Effector CD8-positive, alpha-beta T cell (primary cell): ENCODE results near the gene ACP1.

Experiments used
- DNase-seq: peaks from one replicate; lab custom pipeline; 2025; lab: John Stamatoyannopoulos, UW

Gene ACP1

DNA sequence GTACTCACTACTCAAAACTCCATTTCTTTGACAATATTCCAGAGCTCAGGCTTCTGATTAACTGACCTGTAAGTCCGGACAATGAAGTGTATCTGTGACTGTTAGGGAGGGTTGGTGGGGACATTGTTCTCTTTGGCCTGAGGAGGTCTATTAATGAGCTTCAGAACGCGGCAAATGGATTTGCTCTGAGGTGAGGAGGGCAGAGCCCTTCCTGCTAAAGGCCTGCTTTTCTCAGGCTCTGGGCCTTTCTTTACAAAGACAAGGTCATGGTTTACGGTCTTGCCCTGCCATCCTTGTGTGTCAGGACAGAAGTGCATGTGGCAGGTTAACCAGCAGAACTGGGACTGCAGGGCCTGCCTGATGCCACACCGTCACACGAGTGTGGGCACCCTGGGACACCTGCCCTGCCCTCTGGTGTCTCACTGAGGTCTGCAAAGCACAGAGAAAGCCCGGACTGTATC is 15.9 kb downstream of the ACP1 start:
- no peak for DNase-seq

DNA sequence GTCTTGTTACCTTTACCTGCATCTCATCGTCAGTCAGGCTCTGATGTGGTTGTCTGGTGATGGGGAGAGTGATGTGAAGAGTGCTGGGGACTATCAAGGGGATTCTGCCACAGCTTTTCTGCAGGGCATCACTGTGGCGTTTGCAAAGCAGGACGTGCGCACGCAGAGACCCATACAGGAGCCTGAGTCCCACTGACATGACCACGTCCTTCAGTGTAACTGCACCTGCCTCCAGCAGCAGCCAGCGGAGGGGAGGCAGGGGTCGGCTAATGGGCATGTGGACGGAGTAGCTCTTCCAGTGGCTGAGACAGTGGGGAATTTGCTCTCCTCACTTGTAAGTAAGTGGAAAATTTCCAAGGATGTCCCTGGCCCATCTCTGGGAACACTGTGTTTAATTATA is 16.6 kb downstream of the ACP1 start:
- DNase-seq = no peak

DNA sequence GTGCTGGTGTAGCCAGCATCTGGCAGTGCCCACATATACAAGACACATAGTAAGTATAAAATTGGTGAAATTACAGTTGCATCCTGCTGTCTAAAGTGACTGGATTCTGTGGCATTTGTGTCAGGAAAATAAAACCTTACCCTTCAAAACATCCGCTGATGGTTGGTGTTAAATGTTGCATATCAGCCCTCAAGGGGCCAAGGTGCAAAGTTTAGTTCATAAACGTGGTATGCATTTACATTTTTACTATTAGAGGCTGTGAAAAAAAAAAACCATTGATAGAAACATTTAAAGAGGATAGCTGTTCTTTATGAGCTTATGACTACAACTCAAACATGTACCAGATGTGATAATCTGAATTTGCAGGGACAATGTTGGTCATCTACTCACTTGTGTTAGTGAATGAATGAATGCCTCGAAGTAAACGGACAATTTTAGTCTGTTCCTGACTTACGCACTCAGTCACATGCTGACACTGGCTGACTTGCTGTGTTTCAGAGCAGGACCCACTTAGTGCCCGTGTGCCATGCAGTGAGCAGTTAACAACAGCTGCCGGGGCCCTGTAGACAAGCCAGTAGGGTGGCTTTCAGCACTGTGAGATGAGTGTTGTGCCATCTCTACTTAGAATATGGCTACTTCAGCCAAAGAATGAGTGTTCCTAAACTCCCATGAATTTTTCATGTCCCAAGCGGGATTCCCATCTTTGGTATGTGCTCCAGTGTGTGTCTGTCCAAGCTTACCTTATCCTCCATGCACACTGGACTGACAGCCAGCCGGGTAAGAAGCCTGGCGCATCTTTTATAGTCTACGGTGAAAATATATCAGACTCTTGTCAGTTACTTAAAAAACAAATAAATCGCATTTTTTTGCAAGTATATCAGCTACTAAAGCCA is 17.9 kb downstream of the ACP1 start:
- DNase-seq = no peak

DNA sequence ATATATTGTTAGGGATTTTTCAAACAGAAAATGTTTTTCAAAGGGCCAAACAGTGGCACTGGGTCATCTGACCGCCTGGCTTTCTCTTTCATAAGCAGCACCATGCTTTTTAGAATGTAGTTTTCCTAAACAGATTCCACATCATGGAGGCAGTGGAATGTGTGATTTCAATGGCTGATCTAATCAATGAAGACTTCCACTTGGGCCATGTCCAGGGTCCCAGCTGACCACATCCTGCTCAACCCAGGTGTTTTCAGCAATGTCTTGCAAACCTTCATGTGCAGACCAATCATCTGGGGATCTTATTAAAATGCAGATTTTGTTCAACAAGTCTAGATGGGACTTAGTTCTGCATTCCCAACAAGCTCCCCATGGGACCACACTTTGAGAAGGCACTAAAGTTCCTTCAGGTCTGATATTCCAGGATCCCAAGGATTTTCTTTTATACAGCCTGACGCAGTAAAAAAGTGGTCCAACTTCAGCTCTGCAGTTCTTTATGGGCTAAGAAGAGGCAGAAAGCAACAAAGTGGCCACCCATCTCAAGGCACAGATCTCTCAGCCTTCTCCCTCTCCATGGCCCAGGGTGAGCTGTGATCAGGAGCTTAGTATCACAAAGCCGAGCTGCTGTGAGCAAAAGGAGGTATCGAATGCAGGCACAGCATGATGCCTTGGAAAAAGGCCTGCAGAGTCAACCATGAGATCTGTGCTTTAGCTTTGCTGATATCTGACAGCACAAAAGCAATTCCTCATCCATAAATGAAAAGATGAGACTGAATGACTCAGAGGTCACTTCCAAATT is 19.4 kb downstream of the ACP1 start:
- no peak for DNase-seq

DNA sequence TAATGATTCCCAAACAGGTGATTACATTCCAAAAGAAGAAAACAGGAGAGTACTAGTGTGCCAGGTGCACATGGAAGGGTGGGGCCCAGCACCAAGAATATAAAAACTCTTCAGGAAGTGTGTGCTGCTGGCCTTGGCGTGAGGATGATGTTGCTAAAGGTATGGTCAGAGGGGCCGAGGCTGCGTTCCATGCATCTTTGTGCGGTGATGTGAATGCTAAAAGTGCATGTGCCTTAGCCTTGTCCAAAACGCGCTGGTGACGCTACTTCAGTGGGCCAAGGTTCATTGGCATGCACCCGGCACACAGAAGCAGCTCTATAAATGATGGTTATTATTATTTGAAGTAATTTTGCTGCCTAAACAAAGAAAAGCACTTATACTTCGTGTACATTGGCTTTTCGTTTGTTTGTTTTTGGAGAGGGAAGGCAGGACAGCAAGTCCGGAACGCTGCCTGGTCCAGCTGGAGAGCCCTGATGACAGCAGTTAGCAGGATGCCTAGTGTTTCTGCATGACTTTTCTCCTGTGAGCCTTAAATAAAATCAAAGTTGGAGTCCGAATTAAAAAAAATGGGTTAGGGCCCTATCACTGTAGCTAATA is 20.2 kb downstream of the ACP1 start:
- no peak for DNase-seq

DNA sequence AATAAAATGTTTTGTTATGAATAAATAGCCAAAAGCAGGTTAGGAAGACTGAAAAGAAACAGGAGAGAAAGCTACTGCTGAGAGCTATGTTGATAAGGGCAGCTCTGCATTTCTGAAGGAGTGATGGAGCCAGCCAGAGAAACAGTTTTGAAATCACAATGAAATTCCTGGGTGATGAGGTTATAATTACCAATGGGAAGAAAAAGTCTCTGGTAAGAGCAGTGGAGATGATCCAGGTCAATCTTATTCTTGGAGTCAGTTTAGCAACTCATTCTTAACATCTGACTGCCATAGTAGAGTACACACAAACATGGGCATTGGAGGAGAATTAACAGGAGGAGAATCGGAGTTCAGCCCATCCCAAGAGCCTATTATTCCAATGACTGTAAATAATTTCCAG is 20.8 kb downstream of the ACP1 start:
- DNase-seq = no peak

DNA sequence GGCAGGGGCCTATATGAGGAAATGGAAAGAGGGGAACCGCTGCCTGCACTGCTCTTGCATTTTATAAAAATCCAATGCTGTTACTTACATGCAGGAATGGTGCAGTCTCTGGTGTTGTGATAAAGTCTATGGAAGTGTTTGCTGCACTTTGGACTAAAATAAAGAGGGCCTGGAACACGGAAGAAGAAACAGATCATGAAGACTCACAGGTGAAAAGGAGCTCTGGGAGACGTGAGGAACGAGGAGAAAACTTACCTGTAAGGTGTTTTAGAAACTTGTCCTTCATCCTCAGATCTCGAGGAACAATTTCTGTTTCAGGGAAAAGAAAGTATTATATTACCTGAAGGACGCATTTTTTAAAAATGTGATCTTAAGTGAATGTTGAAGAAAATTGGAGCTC is 21.3 kb downstream of the ACP1 start:
- no peak for DNase-seq

DNA sequence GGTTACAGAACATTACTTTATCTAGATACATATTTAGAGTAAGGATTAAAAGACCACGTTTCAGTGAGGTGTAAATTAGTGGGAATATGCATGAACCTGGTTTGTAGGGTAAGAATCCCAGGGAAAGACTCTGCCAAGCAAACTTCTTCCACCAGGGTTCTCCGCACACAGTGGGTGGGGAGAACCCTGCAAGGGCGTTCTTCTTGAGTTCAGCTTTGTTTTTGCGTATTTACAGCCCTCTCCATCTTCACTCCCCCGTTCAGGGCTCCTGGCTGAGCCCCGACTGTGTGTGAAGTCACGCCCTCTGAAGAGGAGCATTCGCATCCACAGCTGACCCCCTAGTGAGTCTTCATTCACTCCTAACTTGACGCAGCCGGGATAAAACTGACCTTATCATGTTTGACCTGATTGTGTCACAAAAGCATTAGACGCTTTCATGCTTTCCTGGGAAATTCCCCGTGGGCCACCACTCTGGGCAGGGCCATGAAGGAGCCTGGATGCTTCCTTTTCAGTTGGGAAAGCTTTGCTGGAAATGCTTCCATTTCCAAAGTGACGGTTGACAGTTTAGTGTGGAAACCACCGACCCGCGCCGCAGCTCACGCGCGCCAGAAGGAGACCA is 22.1 kb downstream of the ACP1 start:
- no peak for DNase-seq

DNA sequence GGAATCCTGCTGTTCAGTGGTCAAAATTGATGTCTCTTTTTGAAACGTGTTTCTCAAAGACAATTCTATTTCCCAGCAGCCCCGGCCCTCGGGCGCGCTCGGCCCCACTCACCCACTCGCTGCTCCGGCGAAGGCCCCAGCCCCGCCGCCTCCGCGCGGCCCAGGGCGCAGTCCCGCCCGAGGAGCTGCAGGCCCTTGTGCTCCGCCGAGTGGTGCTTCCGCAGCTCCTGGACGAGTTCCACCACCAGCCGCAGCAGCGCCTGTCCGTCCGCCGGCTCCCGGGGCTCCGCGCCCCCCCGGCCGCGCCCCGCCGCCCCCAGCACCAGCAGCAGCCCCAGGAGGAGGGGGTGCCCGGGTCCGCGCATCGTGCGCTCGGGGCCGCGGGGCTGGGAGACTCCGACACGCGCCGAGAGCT is 22.7 kb downstream of the ACP1 start:
- no peak for DNase-seq

DNA sequence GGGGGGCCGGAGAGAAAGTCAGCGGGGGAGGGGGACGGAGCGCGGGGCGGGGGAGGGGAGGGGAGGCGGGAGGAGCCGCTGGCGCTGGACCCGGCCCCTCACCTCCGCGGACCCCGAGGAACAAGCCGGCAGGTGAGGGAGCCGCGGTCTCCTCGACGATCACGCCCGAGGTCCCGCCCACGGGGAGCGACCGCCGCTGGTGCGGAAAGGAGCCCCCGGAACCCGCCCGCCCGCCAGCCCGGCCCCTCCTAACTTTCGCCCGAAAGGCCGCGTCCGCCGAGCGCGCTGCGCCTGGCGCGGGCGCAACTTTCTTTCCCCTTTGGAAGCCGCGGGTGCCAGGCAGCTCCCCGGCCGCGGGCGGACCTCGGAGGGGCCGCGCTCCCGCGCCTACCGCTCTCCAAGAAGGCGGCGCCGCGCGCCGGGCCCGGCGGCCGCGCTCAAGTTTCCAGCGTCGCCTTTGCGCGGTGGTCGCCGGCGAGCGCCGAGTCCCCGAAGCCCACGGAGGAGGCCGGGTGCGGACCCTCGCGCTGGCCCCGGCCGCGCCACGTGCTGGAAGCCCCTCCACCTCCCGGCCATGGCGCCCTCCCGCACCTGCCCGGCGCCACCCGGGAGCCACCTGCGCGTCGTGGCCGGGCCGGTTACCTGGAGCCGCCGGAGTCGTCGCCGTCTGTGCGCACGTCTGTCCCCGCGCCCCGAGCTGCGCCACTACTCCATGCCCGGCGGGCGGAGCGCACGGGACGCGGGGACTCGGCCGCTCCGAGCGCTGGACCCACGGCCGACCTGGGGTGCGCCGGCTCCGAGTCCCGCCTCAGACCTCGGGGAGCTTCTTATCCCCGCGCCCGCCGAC is 23.4 kb downstream of the ACP1 start, which contains the start of gene ALKAL2:
TSS of gene ALKAL2 (minus strand) at position 181 of the 847 bp plus-strand sequence. CDS start 256 bp downstream, outside the sequence.
- DNase-seq = no peak

DNA sequence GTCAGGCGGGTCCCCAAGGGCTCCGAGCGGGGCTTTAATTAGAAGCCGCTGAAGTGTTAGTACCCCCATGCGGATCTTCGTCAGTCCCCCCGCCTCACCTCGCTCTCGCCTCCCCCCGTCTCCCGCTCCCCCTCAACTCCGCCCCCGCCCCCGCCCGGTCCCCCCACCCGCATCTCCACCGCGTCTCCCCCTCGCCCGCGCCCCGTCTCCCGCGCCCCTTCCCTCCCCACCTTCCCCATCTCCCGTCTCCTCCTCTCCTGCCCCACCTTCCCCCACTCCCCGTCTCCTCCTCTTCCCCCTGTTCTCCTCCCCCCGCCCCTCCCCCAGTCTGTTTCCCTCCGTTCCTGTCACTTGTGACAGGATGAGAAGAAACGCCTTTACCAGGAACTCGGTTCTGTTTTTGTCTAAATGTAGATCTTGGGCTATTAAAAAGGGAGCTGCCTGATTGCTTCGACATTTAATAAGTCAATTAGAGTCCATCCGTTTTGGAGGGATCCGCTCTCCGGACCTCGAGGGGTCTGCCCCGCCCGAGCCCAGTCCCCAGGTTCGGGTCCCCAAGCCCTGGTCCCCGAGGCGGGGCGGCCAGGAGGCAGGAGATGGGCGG is 24.1 kb downstream of the ACP1 start:
- DNase-seq = no peak

DNA sequence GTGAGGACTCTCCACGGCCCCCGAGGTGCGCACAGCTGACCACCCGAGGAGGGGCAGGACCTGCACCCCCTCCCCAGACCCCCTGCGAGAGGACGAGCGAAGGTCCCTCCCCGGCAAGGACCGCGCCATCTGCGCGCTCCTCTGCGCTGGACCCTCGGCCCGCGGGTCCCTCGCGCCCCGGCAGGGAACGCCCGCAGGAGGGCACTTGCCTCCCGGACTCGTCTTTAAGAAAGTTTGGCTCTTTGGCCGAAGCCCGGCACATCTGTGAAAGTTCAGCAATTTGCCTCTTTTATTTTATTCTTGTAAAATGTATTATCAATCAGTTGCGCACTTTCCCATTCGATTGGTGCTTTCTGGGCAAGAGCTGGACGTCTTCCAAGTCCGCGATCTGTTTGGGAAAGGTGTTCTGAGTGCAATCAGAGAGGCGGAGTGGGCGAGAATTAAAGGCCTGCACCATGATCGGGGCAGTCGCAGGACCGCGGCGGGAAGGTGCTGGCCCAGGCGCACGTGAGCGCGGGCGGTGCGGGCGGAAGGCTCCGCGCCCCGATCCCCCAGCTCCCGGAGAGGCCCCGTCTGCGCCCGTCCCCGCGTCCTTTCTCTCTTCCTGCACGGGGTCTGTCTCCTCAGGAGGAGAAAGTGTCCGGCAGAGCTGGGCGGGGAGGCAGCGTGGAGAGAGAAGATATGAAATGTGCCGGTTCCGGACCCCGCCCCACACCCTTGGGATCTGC is 24.8 kb downstream of the ACP1 start:
- no peak for DNase-seq

DNA sequence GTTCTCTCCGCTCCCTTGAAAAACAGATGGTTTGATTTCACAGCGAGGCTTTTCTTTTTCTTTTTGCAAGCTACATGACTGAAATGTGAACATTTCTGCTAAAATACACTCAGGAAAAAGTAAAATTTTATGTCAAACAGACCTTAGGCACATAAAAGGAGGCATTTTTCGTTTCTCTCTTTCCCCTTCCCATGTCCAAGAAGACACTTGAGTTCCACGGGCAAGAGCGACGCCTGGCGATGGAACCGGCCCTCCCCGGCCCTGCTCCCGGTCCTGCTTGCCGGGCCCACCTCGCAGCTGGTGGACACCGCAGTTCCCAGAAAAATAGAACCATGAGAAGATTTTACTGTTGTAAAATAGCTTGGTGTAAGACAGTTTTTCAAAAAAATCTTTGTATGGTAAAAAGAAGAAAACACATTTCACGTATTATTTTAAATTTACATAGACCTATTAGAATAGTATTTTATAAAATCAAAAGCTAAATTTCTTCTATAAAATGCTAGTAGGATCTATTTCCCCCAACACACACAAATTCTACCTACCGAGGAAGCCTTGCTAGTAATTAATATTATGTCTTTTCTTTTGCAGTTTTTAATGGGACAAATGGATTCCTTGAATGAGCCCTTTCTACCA is 25.5 kb downstream of the ACP1 start:
- DNase-seq = peak; percentile 36

DNA sequence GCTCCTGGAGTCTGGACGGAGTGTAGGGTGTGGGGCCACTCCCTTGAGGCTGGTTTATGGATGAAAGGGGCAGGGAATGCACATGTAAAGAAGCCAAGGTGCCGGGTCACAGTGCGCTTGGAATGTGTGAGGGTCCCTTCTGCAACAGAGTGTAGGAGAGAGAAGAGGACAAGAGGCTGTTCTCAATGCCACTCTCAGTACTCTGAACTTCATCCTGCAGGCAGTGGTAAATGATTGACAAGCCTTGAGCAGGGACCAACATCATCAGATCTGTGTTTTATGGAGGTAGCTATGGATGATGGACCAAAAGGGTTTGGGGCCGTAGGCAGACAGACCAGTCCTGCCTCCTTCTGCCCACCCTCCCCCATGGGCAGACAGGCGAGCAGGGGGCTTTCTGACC is 30.3 kb downstream of the ACP1 start:
- no peak for DNase-seq

DNA sequence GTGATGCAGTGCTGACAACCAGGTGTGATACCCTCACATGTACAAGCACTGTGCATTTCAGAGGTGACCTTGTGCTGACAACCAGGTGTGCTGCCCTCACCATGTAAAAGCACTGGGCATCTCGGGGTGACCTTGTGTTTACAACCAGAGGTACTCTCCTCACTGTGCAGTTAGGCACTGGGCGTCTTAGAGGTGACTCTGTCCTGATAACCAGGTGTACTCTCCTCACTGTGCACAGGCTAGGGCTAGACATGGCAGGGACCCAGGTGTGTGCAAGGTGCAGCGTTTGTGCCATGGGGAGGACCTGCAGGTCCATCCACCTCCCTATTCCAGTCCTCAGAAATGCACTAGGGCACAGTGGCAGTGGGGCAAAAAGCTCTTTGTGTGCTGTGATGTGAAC is 31.6 kb downstream of the ACP1 start:
- DNase-seq = no peak

DNA sequence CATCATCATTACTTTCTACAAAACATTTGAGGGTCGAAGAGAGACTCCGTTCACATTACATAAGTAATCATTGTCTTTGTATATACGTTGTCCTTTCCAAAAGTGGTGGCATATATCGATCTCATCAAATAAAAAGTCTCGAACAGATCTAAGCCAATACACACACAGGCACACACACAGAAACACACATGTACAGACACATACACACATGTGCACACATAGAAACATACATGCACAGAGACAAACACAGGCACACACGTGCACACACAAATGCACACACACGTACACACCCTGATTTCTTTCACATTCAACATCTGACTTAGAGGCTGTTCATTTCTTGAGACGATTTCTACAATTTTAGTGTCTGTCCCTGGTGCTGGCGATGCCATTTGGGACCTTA is 40.6 kb downstream of the ACP1 start:
- no peak for DNase-seq

DNA sequence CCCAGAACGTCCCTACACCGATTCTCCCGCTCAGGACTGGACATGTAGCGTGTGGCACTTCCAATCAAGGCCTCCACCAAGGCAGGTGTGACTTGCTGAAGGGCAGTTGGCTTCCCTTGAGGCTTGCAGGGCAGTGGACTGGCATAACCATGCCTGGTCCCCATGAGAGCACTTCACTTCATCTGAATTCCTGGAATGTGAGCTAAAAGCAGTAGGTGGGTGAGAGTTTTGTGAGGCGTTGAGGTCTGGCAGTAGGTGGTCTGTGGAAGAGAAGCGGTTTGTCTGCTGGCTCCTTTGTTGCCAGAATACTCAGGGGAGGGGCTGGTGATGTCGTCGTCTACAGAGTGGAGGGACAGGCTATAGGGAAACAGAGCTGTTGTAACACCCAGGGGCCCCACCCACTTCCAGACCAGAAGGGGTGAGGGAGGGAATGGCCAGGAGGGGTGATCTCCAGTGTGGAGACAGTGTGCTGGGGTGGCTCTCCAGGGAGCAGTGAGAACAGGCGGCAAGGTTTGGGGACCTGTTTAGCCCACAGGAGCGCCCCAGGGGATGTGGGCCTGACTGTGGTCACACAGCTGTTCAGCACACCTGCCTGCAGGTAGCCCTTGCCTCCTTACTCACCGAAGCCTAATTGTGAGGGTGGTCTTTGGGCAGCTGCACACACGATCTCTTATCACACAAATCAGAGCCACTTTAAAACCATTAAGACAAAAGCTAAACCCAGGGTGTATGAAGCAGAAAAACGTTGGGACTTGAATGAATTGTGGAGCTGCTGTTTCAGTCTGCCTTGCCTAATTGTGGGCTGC is 44.6 kb downstream of the ACP1 start:
- no peak for DNase-seq

DNA sequence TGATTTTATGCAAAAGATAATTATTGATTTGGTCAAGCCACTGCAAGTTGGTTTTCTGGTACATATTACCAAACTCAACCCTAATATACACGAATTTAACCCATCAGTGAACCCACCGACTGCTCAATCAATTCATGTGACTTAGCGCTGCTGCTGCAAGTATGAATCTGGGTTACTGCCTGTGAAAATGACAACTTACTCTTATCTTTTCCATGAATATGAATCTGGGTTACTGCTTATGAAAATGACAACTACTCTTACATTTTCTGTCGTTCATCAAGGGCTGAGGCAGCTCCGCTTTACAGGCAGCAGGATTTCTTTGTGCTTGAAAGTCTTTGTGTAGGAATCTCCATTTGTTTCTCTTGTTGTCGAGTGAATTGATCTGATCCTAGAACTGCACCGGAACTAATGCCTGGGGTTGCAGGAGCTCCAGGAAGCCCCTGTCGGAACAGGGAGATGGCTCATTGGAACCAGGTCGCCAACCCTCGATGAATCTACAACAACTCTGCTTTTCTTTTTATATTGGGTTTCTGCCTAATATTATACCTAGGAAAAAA is 45.3 kb downstream of the ACP1 start:
- DNase-seq = no peak
